K562 (cell line): ENCODE measurements around the gene WHAMM. TPM values are rescaled to one million over a fixed set of nuclear protein-coding genes. Genes with fewer than 3 reads are reported as not detected.

ENCODE experiments used
- ATAC-seq: fragments of 200-7000 bp; cut with Tn5 transposase; 3 replicates; pipeline ENCODE4 v1.9.1; 2020; ENCODE audit warnings: moderate library complexity
- BruUV-seq: library from RNA; stranded (reverse); fragments of 400-500 nt; replicated peaks from 2 replicates; lab custom pipeline; 2021; lab: Mats Ljungman, UMichigan
- CTCF ChIA-PET: fragments of 300-600 bp; formaldehyde crosslinking; extraction: SDS; loops from one replicate; lab custom pipeline; 2021; ENCODE audit warnings: low intra/inter-chr PET ratio; lab: Yijun Ruan, JAX
- POLR2A ChIA-PET: fragments of 300-600, 350-650 bp; sonication (Branson Sonifier 250); formaldehyde crosslinking; extraction: SDS; loops from one replicate; lab custom pipeline; 2021; ENCODE audit warnings: antibody characterized with exemption, inconsistent platforms; lab: Yijun Ruan, JAX
- DNase-seq, 4 experiments: peaks; one replicate each; pipeline versions ENCODE4 v3.0.0 to v3.0.0-alpha.2; 2011 to 2018; ENCODE audit warnings: low spot score in 3 of 4, mixed read lengths in 3 of 4; ENCODE audit errors: extremely low read depth in 1 of 4
- FAIRE-seq: peaks from 2 replicates; lab custom pipeline; 2011; peaks lifted over from hg19 to GRCh38; lab: Jason Lieb, UNC
- H2AFZ ChIP-seq: 2 replicates; pipeline ENCODE4 v1.6.0; 2011; ENCODE audit warnings: low read depth, low read length, control low read depth, inconsistent platforms
- H3K27ac ChIP-seq: fragments of 200-600 bp; 3 replicates; pipeline ENCODE4 v1.8.0; 2011; ENCODE audit warnings: low read depth, mild to moderate bottlenecking, control low read depth, inconsistent platforms, low read length, moderate library complexity, mixed read lengths; ENCODE audit errors: extremely low read depth
- H3K27me3 ChIP-seq, 2 experiments: fragments of 300-600 bp in 1 of 2; 2 replicates in 1 of 2; 3 replicates in 1 of 2; pipeline versions ENCODE4 v1.6.0 to v1.8.0; 2011; ENCODE audit warnings: inconsistent platforms in 2 of 2, low read length in 2 of 2, mild to moderate bottlenecking in 1 of 2, mixed read lengths in 1 of 2, moderate library complexity in 1 of 2; ENCODE audit not compliant: control insufficient read depth in 2 of 2, insufficient read depth in 2 of 2
- H3K36me3 ChIP-seq: fragments of 300-600 bp; 3 replicates; pipeline ENCODE4 v1.8.0; 2011; ENCODE audit warnings: mild to moderate bottlenecking, low read length, inconsistent platforms; ENCODE audit not compliant: control insufficient read depth, insufficient read depth
- H3K4me1 ChIP-seq, 2 experiments: fragments of 200-600 bp in 1 of 2; replicated peaks in 1 of 2; 2 replicates in 1 of 2; 3 replicates in 1 of 2; pipeline versions ENCODE4 v1.5.1 to v1.8.0; 2011; ENCODE audit warnings: inconsistent platforms in 2 of 2, low read length in 2 of 2, mild to moderate bottlenecking in 1 of 2, mixed read lengths in 1 of 2, moderate library complexity in 1 of 2; ENCODE audit not compliant: control insufficient read depth in 2 of 2, insufficient read depth in 2 of 2
- H3K4me2 ChIP-seq: 2 replicates; pipeline ENCODE4 v1.6.1; 2011; ENCODE audit warnings: low read length, control low read depth, inconsistent platforms, mixed read lengths; ENCODE audit not compliant: insufficient read depth
- H3K4me3 ChIP-seq: fragments of 200-600 bp; sonication (generic), shearing (Covaris generic); 2 replicates; pipeline ENCODE4 v1.5.1; 2016; ENCODE audit warnings: control low read depth, inconsistent platforms
- H3K79me2 ChIP-seq: fragments of 200-600 bp; 3 replicates; pipeline ENCODE4 v1.8.0; 2011; ENCODE audit warnings: low read length, inconsistent platforms; ENCODE audit not compliant: control insufficient read depth, insufficient read depth
- H3K9ac ChIP-seq, 2 experiments: 2 replicates each; pipeline versions ENCODE4 v1.6.0 to v1.6.1; 2011; ENCODE audit warnings: low read depth in 2 of 2, low read length in 2 of 2, control low read depth in 1 of 2, inconsistent platforms in 1 of 2, mild to moderate bottlenecking in 1 of 2, mixed read lengths in 1 of 2; ENCODE audit not compliant: insufficient read depth in 1 of 2
- H3K9me1 ChIP-seq: one replicate; pipeline ENCODE4 v1.6.0; 2011; ENCODE audit warnings: inconsistent platforms, mild to moderate bottlenecking, low read length, moderate library complexity; ENCODE audit not compliant: control insufficient read depth, insufficient read depth
- H3K9me3 ChIP-seq: replicated peaks from 2 replicates; pipeline ENCODE4 v1.5.1; 2011; ENCODE audit warnings: low read depth, low read length, inconsistent platforms; ENCODE audit not compliant: control insufficient read depth, insufficient read depth
- H4K20me1 ChIP-seq: replicated peaks from 2 replicates; pipeline ENCODE4 v1.6.1; 2011; ENCODE audit warnings: low read length, inconsistent platforms, mixed read lengths; ENCODE audit not compliant: control insufficient read depth, insufficient read depth
- ARID3A ChIP-seq: IDR thresholded peaks from 2 replicates; pipeline ENCODE4 v1.6.1; 2012; ENCODE audit warnings: low read depth, low read length, improper control_type of control experiment, borderline replicate concordance
- CC2D1A ChIP-seq: fragments of 450-650 bp; IDR thresholded peaks from 2 replicates; pipeline ENCODE4 v1.6.1; 2017; ENCODE audit warnings: mild to moderate bottlenecking
- CREM ChIP-seq: IDR thresholded peaks from 2 replicates; pipeline ENCODE4 v1.6.1; 2014; ENCODE audit warnings: antibody characterized with exemption, low read depth
- CXXC5 ChIP-seq: fragments of 250-450 bp; sonication (Bioruptor Pico); IDR thresholded peaks from 2 replicates; pipeline ENCODE4 v1.8.0; 2022; ENCODE audit warnings: inconsistent platforms, mild to moderate bottlenecking, moderate library complexity
- ELF1 ChIP-seq: fragments of 200-800 bp; sonication (Bioruptor generic); IDR thresholded peaks from 2 replicates; pipeline ENCODE4 v1.6.1; 2016; ENCODE audit warnings: missing genetic modification characterization, missing compliant biosample characterization
- GABPA ChIP-seq: fragments of 200-800 bp; sonication (Bioruptor generic); conservative IDR thresholded peaks from 2 replicates; pipeline ENCODE4 v1.6.1; 2016; ENCODE audit warnings: low read depth, missing genetic modification characterization, missing compliant biosample characterization
- KDM5B ChIP-seq: fragments of 200-600 bp; sonication (generic); IDR thresholded peaks from 2 replicates; pipeline ENCODE4 v1.6.1; 2012; ENCODE audit warnings: low read depth, mild to moderate bottlenecking, moderate library complexity, low read length, control low read depth, inconsistent platforms; ENCODE audit not compliant: insufficient replicate concordance
- MYC ChIP-seq, 2 experiments: fragments of 250-450 bp in 1 of 2; sonication (Bioruptor Pico) in 1 of 2; IDR thresholded peaks; 2 replicates each; pipeline versions ENCODE4 v1.5.1 to v1.6.1; 2012 to 2021; ENCODE audit warnings: low read depth in 2 of 2, borderline replicate concordance in 1 of 2, improper control_type of control experiment in 1 of 2, low read length in 1 of 2, mild to moderate bottlenecking in 1 of 2, moderate library complexity in 1 of 2
- NR1H2 ChIP-seq: sonication (generic); formaldehyde crosslinking; IDR thresholded peaks from 2 replicates; pipeline ENCODE4 v1.4.0; 2020; ENCODE audit warnings: mild to moderate bottlenecking, missing genetic modification reagents
- NRF1 ChIP-seq, 2 experiments: fragments of 450-650 bp; IDR thresholded peaks in 1 of 2; conservative IDR thresholded peaks in 1 of 2; 2 replicates each; pipeline ENCODE4 v1.6.1; 2014; ENCODE audit warnings: mild to moderate bottlenecking in 2 of 2
- PHF8 ChIP-seq: fragments of 200-600 bp; sonication (generic); IDR thresholded peaks from 2 replicates; pipeline ENCODE4 v1.6.1; 2012; ENCODE audit warnings: mixed run types, mild to moderate bottlenecking, inconsistent platforms, low read length, moderate library complexity, borderline replicate concordance
- POLR2G ChIP-seq: fragments of 200-400 bp; formaldehyde crosslinking; IDR thresholded peaks from 2 replicates; pipeline ENCODE4 v1.6.1; 2017; ENCODE audit warnings: low read depth, mild to moderate bottlenecking, antibody characterized with exemption, low read length, moderate library complexity
- RB1 ChIP-seq: fragments of 450-650 bp; IDR thresholded peaks from 2 replicates; pipeline ENCODE4 v1.6.1; 2017; ENCODE audit warnings: low read depth, mild to moderate bottlenecking
- RBBP5 ChIP-seq: fragments of 200-600 bp; sonication (generic); IDR thresholded peaks from 2 replicates; pipeline ENCODE4 v1.6.1; 2012; ENCODE audit warnings: borderline replicate concordance, mild to moderate bottlenecking, low read length, control low read depth, inconsistent platforms; ENCODE audit not compliant: insufficient read depth, poor library complexity, severe bottlenecking
- RBM34 ChIP-seq: fragments of 200-400 bp; formaldehyde crosslinking; IDR thresholded peaks from 2 replicates; pipeline ENCODE4 v1.6.1; 2018; ENCODE audit warnings: low read length, borderline replicate concordance; ENCODE audit not compliant: insufficient read depth
- SAFB ChIP-seq: fragments of 200-400 bp; formaldehyde crosslinking; IDR thresholded peaks from 2 replicates; pipeline ENCODE4 v1.6.1; 2017; ENCODE audit warnings: low read depth, low read length, borderline replicate concordance
- WGBS: fragments of 100-300 bp; shearing (Covaris generic); methylation state at CpG from one replicate; pipeline ENCODE4 v1.1.6; 2016; ENCODE audit warnings: low coverage, mixed read lengths; ENCODE audit not compliant: insufficient coverage; ENCODE audit errors: missing lambda C conversion rate; 5-methylcytosine and 5-hydroxymethylcytosine counted together
- in situ Hi-C: fragments of 300-500 bp; cut with MboI; formaldehyde crosslinking; loops from 4 replicates; pipeline ENCODE4 v1.15.0; 2018; ENCODE audit warnings: inconsistent platforms, mixed read lengths
- intact Hi-C: fragments of 100-400 bp; cut with micrococcal nuclease; formaldehyde crosslinking; loops from 2 replicates; pipeline ENCODE4 v1.14.2; 2022
- polyA plus RNA-seq, 8 experiments: library from polyadenylated mRNA; depleted of rRNA in 4 of 8; stranded (reverse) in 5 of 8; unstranded in 3 of 8; fragments of >200 nt; fragmentation: Nextera tagmentation in 2 of 8; fragmentation: Illumina TruSeq in 1 of 8; extraction: Ambion mirVana in 2 of 8; extraction: Trizol in 1 of 8; gene quantifications; 2 replicates each; pipeline versions ENCODE4 v1.2.1 to v1.2.3, GENCODE V29; 2011 to 2014; ENCODE audit warnings: inconsistent platforms in 1 of 8, missing spikeins in 1 of 8
- total RNA-seq, 7 experiments: library from RNA; depleted of rRNA in 6 of 7; stranded (reverse); fragments of >200 nt in 6 of 7; fragmentation: Illumina TruSeq in 2 of 7; extraction: Trizol in 2 of 7; gene quantifications; 2 replicates each; pipeline versions ENCODE4 v1.2.1 to v1.2.3, GENCODE V29; 2011 to 2021; ENCODE audit warnings: low replicate concordance in 1 of 7

WHAMM gene
- total and polyA plus RNA-seq, 9 of the 15 experiments (the other 6 are each of a cell fraction or from before 2014, with no cell fraction given): 2.0 to 4.8 (median 3.6) TPM

GRCh38 chr15:82810061-82810889 is 847 bp downstream of the WHAMM start:
- peak overlapping the region; percentile 88 to 99 for H3K9ac ChIP-seq
- DNase-seq: peak in 2 of 4 experiments; percentile 33 to 64
- CTCF ChIA-PET: no interaction called here
- intact Hi-C loops: loop anchor here (2.0 to 5.0 kb wide), 2 partner anchors 37 to 59 kb away; no protein-coding TSS in a partner anchor
- POLR2A ChIA-PET: interaction anchor here (0.5 to 1.6 kb wide), 11 partner anchors 8 to 395 kb away, joined by 3 to 4 read pairs (median 3); partner anchors contain the start of gene RAMAC
- H3K36me3 ChIP-seq: peaks cover 23% of the 10 kb centered on the region; the same call in 2 of the 3 replicates
- ATAC-seq: peak; percentile 70
- no peaks in the 10 kb centered on the region for H3K27me3 ChIP-seq
- in situ Hi-C loops: no loop called here
- H4K20me1 ChIP-seq: 0 out of 2 replicates have a peak, but pooled peaks cover 2% of the 10 kb centered on the region
- FAIRE-seq: no peak
- peak overlapping the region; percentile 95 for H3K4me2 ChIP-seq
- peak overlapping the region; percentile 93 for H3K27ac ChIP-seq
- BruUV-seq: no TSS peak
- peak overlapping the region; percentile 94 for H3K4me3 ChIP-seq
- peaks cover 10 to 21% of the 10 kb centered on the region in 2 experiments; a peak in 4 of 5 replicates for H3K4me1 ChIP-seq
- 2% methylated on average over 29 of the region's 81 CpGs for WGBS
- H3K9me1 ChIP-seq: no peaks in the 10 kb centered on the region
- H3K79me2 ChIP-seq: peaks cover 39% of the 10 kb centered on the region
- H3K9me3 ChIP-seq: no peaks in the 10 kb centered on the region
- peak overlapping the region; percentile 90 for H2AFZ ChIP-seq
- TF ChIP-seq KDM5B (peak; percentile 44), NR1H2 (CRISPR knock-in tag) (0 out of 2 replicates have a peak, but pooled peaks have one; percentile 47), ARID3A (no peak), NRF1 (conservative IDR thresholded peaks at IDR 0.05 in 1 of 2, IDR thresholded peaks at IDR 0.05 in 1 of 2) (peak; percentile 57 to 68; a peak in 2 of 4 replicates), RB1 (peak; percentile 56), SAFB (peak; percentile 72; the same call in 1 of the 2 replicates), CC2D1A (no peak), RBBP5 (peak; percentile 73), PHF8 (peak; percentile 38; the same call in 1 of the 2 replicates), CXXC5 (CRISPR knock-in tag) (peak; percentile 45; the same call in 1 of the 2 replicates), RBM34 (0 out of 2 replicates have a peak, but pooled peaks have one; percentile 22), ELF1 (tag) (peak; percentile 52; the same call in 1 of the 2 replicates), MYC (IDR thresholded peaks at IDR 0.05; ENCODE audit: low read depth, low read length) (peak; percentile 58), MYC (CRISPR knock-in tag; IDR thresholded peaks at IDR 0.05; ENCODE audit: borderline replicate concordance, low read depth) (no peak), GABPA (tag) (peak; percentile 55), POLR2G (peak; percentile 79), CREM (peak; percentile 58; the same call in 1 of the 2 replicates)
